SU-DHL-6 (cell line): ENCODE results near the gene PDE3B.

Source experiments
- H2AFZ ChIP-seq: fragments of 200-600 bp; sonication (generic); 2 replicates; pipeline ENCODE4 v1.6.1; 2014; ENCODE audit warnings: low read depth, mild to moderate bottlenecking, moderate library complexity, mixed read lengths, antibody characterized with exemption, low read length; ENCODE audit not compliant: severe bottlenecking
- H3F3A ChIP-seq: fragments of 200-600 bp; shearing (Covaris generic); 2 replicates; pipeline ENCODE4 v1.6.0; 2016; ENCODE audit warnings: antibody characterized with exemption, mild to moderate bottlenecking; ENCODE audit not compliant: insufficient read depth
- H3K27ac ChIP-seq: fragments of 200-600 bp; sonication (generic); 2 replicates; pipeline ENCODE4 v1.5.1; 2016; ENCODE audit warnings: low read depth, mild to moderate bottlenecking, low read length, moderate library complexity, mixed read lengths
- H3K27me3 ChIP-seq: fragments of 200-600 bp; sonication (generic), shearing (Covaris generic); 2 replicates; pipeline ENCODE4 v1.6.0; 2014; ENCODE audit warnings: mild to moderate bottlenecking, low read length
- H3K36me3 ChIP-seq: fragments of 200-600 bp; sonication (generic); 2 replicates; pipeline ENCODE4 v1.6.1; 2014; ENCODE audit warnings: mild to moderate bottlenecking, low read length, mixed read lengths
- H3K4me2 ChIP-seq: fragments of 300-600, 200-600 bp; shearing (Covaris generic), sonication (generic); 2 replicates; pipeline ENCODE4 v1.6.0; 2014; ENCODE audit warnings: low read length, low read depth, mild to moderate bottlenecking; ENCODE audit not compliant: poor library complexity, severe bottlenecking
- H3K4me3 ChIP-seq: fragments of 200-600 bp; sonication (generic); 2 replicates; pipeline ENCODE4 v1.5.1; 2014; ENCODE audit warnings: antibody characterized with exemption, low read length, mild to moderate bottlenecking, mixed read lengths; ENCODE audit not compliant: insufficient read depth, poor library complexity, severe bottlenecking
- H3K79me2 ChIP-seq: fragments of 200-600 bp; sonication (generic); 2 replicates; pipeline ENCODE4 v1.6.1; 2014; ENCODE audit warnings: mild to moderate bottlenecking, low read length, moderate library complexity; ENCODE audit not compliant: insufficient read depth
- H3K9ac ChIP-seq: fragments of 200-600 bp; sonication (generic); 2 replicates; pipeline ENCODE4 v1.7.0; 2014; ENCODE audit warnings: mild to moderate bottlenecking, low read length
- H3K9me2 ChIP-seq: fragments of 200-600 bp; sonication (generic); replicated peaks from 2 replicates; pipeline ENCODE4 v1.6.1; 2014; ENCODE audit warnings: low read length; ENCODE audit not compliant: insufficient read depth
- H3K9me3 ChIP-seq: fragments of 200-600 bp; sonication (generic); 2 replicates; pipeline ENCODE4 v1.6.1; 2014; ENCODE audit warnings: low read length, mixed read lengths; ENCODE audit not compliant: insufficient read depth
- H4K20me1 ChIP-seq: fragments of 200-600 bp; sonication (generic); 2 replicates; pipeline ENCODE4 v1.6.1; 2014; ENCODE audit warnings: low read depth, mild to moderate bottlenecking, antibody characterized with exemption, low read length, moderate library complexity, mixed read lengths
- CTCF ChIP-seq: fragments of 200-600 bp; sonication (generic); IDR thresholded peaks from one replicate; pipeline ENCODE4 v1.5.1; 2017; ENCODE audit warnings: antibody characterized with exemption, mild to moderate bottlenecking, low read length, moderate library complexity; ENCODE audit not compliant: insufficient read depth, poor library complexity, severe bottlenecking
- EZH2phosphoT487 ChIP-seq: fragments of 200-600 bp; sonication (generic), shearing (Covaris generic); conservative IDR thresholded peaks from 2 replicates; pipeline ENCODE4 v1.6.1; 2018; ENCODE audit warnings: mild to moderate bottlenecking, antibody characterized with exemption, low read length, moderate library complexity, mixed read lengths

The PDE3B gene

GRCh38 chr11:14636119-14636518, 7.5 kb upstream of the PDE3B start:
- Histone ChIP-seq H3K79me2 (no peaks in the 10 kb centered on the region), H3K9me3 (no peaks in the 10 kb centered on the region), H3K4me2 (no peak overlapping the region), H3K9me2 (no peaks in the 10 kb centered on the region), H3F3A (no peaks in the 10 kb centered on the region), H3K36me3 (no peaks in the 10 kb centered on the region), H3K9ac (no peak overlapping the region), H2AFZ (no peak overlapping the region), H3K27ac (no peak overlapping the region), H4K20me1 (no peaks in the 10 kb centered on the region), H3K27me3 (no peaks in the 10 kb centered on the region), H3K4me3 (no peak overlapping the region)
- TF ChIP-seq EZH2phosphoT487: no peak
- TF ChIP-seq CTCF: no peak

- Histone ChIP-seq H3K9ac (no peak overlapping the region), H3K4me2 (no peak overlapping the region), H3K27ac (no peak overlapping the region), H3K4me3 (no peak overlapping the region), H4K20me1 (no peaks in the 10 kb centered on the region), H3F3A (no peaks in the 10 kb centered on the region), H3K79me2 (no peaks in the 10 kb centered on the region), H3K9me3 (no peaks in the 10 kb centered on the region), H3K36me3 (no peaks in the 10 kb centered on the region), H3K27me3 (no peaks in the 10 kb centered on the region), H3K9me2 (no peaks in the 10 kb centered on the region), H2AFZ (no peak overlapping the region)
- TF ChIP-seq EZH2phosphoT487 (no peak), CTCF (no peak)
Measured at GRCh38 chr11:14637868-14638409, 5.7 kb upstream of the PDE3B start.

GRCh38 chr11:14638561-14638960, 5.0 kb upstream of the PDE3B start:
- H3K27me3 ChIP-seq: no peaks in the 10 kb centered on the region
- H3K9me3 ChIP-seq: no peaks in the 10 kb centered on the region
- H3K36me3 ChIP-seq: no peaks in the 10 kb centered on the region
- TF ChIP-seq EZH2phosphoT487 (no peak), CTCF (no peak)
- no peak overlapping the region for H3K9ac ChIP-seq
- no peak overlapping the region for H3K4me2 ChIP-seq
- no peaks in the 10 kb centered on the region for H3F3A ChIP-seq
- no peak overlapping the region for H3K4me3 ChIP-seq
- no peaks in the 10 kb centered on the region for H4K20me1 ChIP-seq
- no peaks in the 10 kb centered on the region for H3K79me2 ChIP-seq
- no peaks in the 10 kb centered on the region for H3K9me2 ChIP-seq
- no peak overlapping the region for H2AFZ ChIP-seq
- no peak overlapping the region for H3K27ac ChIP-seq
